Endodermal cell (in vitro differentiated cells): ENCODE measurements around the gene ACTL7B. TPM values are rescaled to one million over a fixed set of nuclear protein-coding genes. Genes with fewer than 3 reads are reported as not detected.
"Not testable (repeated sequence)": the region's sequence is repeated elsewhere in the genome, so short reads cannot be mapped to it uniquely, and the experiment has no call there.

ENCODE experiments used
- DNase-seq: peaks from one replicate; pipeline ENCODE4 v3.0.0-alpha.2; 2017
- H3K27ac ChIP-seq: 2 replicates; pipeline ENCODE4 v1.5.1; 2013; ENCODE audit warnings: mild to moderate bottlenecking, low read depth, low read length, moderate library complexity
- H3K27me3 ChIP-seq: 2 replicates; pipeline ENCODE4 v1.6.1; 2013; ENCODE audit warnings: mild to moderate bottlenecking, low read length, moderate library complexity; ENCODE audit not compliant: insufficient read depth, control insufficient read depth, poor library complexity, severe bottlenecking
- H3K36me3 ChIP-seq: 2 replicates; pipeline ENCODE4 v1.7.0; 2013; ENCODE audit warnings: mild to moderate bottlenecking, low read length, moderate library complexity; ENCODE audit not compliant: control insufficient read depth, insufficient read depth
- H3K4me1 ChIP-seq: one replicate; pipeline ENCODE4 v1.7.0; 2013; ENCODE audit warnings: low read length; ENCODE audit not compliant: control insufficient read depth, insufficient read depth
- H3K4me3 ChIP-seq: 2 replicates; pipeline ENCODE4 v1.5.1; 2013; ENCODE audit warnings: mild to moderate bottlenecking, low read length, moderate library complexity
- H3K9ac ChIP-seq: 2 replicates; pipeline ENCODE4 v1.6.1; 2013; ENCODE audit warnings: mild to moderate bottlenecking, low read length, moderate library complexity; ENCODE audit not compliant: poor library complexity, severe bottlenecking; ENCODE audit errors: extremely low read depth
- H3K9me3 ChIP-seq: 2 replicates; pipeline ENCODE4 v1.6.1; 2013; ENCODE audit warnings: mild to moderate bottlenecking, low read length, moderate library complexity; ENCODE audit not compliant: control insufficient read depth
- H3K27ac Mint-ChIP-seq: 2 replicates; pipeline ENCODE4 v1.8.0; 2020; ENCODE audit warnings: mixed read lengths
- H3K27me3 Mint-ChIP-seq: 2 replicates; pipeline ENCODE4 v1.8.0; 2021; ENCODE audit warnings: mild to moderate bottlenecking, mixed read lengths; ENCODE audit not compliant: insufficient read depth
- H3K36me3 Mint-ChIP-seq: 2 replicates; pipeline ENCODE4 v1.8.0; 2020; ENCODE audit warnings: low read depth, mixed read lengths
- H3K4me1 Mint-ChIP-seq: 2 replicates; pipeline ENCODE4 v1.8.0; 2020; ENCODE audit warnings: mixed read lengths
- H3K4me3 Mint-ChIP-seq: 2 replicates; pipeline ENCODE4 v1.8.0; 2020; ENCODE audit warnings: mild to moderate bottlenecking, moderate library complexity, mixed read lengths
- H3K9me3 Mint-ChIP-seq: 2 replicates; pipeline ENCODE4 v1.8.0; 2020; ENCODE audit warnings: mild to moderate bottlenecking, mixed read lengths
- WGBS, 2 experiments: methylation state at CpG; one replicate each; pipeline versions ENCODE4 v1.1.5 to v1.1.7; 2013; ENCODE audit warnings: missing lambda C conversion rate in 2 of 2, mixed read lengths in 1 of 2; ENCODE audit not compliant: insufficient coverage in 1 of 2, insufficient read length in 1 of 2; 5-methylcytosine and 5-hydroxymethylcytosine counted together
- total RNA-seq, 2 donors: library from RNA; stranded (reverse); fragmentation: NEBNext Ultra II Directional in 1 of 2; extraction: Animal tissue kit (Norgen Biotek cat#: 25700) in 1 of 2; gene quantifications; 2 replicates in 1 of 2; 3 replicates in 1 of 2; pipeline ENCODE4 v1.2.1, GENCODE V29; 2021
- TF ChIP-seq, protein P1 (sequence below): fragments of 200-600 bp; sonication (generic); conservative IDR thresholded peaks from 2 replicates; pipeline ENCODE4 v1.5.0; 2021; ENCODE audit warnings: antibody characterized with exemption, mild to moderate bottlenecking

Gene ACTL7B
- total RNA-seq, 2 donors from 2014 or later: not detected

DNA sequence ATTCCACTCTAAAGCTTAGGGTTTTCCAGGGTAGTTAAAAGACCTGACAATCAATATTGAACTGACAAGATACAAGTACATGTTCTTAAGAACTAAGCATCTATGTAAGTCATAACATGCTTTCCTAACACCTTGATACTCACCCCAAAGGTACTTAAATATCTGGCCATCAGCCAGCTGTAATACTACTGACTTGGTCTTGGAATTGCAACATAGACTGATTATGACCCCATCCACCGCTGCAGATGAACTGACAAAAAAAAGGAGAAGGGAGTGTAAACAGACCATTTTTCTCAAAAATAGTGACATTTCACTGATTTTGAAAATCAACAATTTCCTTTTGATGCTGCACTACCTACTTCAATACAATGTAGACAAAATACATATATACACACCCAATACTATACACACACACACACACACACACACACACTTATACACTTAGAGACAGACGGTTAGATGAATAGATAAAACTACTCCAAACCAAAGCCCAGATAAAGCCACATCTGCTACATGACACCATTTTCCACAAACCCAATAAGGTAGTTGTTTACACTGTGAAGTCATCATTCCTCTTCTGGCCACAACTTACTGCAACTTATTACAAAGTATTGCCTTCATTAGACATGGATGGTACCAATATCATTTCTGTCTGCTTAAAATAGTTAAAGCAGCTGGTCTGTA, 47.8 kb upstream of the ACTL7B start:
- H3K4me1 ChIP-seq: no peaks in the 10 kb centered on the region
- no peak overlapping the region for H3K27ac ChIP-seq
- H3K27me3 ChIP-seq: no peaks in the 10 kb centered on the region
- WGBS, 2 experiments: 90 to 98% methylated on average over 2 of the region's 2 CpGs
- DNase-seq: no peak
- Mint-ChIP-seq H3K4me1 (no peaks in the 10 kb centered on the region), H3K27me3 (no peaks in the 10 kb centered on the region), H3K4me3 (no peak overlapping the region), H3K36me3 (peaks cover 58% of the 10 kb centered on the region), H3K9me3 (no peaks in the 10 kb centered on the region), H3K27ac (no peak overlapping the region)
- TF ChIP-seq, protein P1, sequence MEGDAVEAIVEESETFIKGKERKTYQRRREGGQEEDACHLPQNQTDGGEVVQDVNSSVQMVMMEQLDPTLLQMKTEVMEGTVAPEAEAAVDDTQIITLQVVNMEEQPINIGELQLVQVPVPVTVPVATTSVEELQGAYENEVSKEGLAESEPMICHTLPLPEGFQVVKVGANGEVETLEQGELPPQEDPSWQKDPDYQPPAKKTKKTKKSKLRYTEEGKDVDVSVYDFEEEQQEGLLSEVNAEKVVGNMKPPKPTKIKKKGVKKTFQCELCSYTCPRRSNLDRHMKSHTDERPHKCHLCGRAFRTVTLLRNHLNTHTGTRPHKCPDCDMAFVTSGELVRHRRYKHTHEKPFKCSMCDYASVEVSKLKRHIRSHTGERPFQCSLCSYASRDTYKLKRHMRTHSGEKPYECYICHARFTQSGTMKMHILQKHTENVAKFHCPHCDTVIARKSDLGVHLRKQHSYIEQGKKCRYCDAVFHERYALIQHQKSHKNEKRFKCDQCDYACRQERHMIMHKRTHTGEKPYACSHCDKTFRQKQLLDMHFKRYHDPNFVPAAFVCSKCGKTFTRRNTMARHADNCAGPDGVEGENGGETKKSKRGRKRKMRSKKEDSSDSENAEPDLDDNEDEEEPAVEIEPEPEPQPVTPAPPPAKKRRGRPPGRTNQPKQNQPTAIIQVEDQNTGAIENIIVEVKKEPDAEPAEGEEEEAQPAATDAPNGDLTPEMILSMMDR: no peak
- no peak overlapping the region for H3K9ac ChIP-seq
- no peaks in the 10 kb centered on the region for H3K9me3 ChIP-seq
- peaks cover 84% of the 10 kb centered on the region for H3K36me3 ChIP-seq
- no peak overlapping the region for H3K4me3 ChIP-seq

DNA sequence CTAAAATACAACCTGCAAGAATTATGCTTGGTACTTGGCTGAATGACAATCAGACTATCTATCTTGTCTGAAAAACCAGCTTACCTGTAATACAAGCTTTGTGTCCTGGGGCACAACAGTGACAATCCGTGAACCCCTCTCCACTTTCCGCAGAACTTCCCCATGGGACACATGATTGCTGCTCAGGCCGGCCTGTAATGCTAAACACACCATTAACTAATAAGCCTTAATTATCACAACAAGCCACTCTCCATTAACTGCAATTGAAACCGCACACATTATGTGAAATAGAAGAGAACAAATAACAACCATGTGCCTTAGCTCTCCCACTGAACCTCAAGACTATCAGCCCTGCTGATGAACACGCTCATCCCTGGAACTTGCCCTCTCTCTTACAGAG, 44.4 kb upstream of the ACTL7B start:
- peaks cover 87% of the 10 kb centered on the region for H3K36me3 ChIP-seq
- WGBS, 2 experiments: 95 to 96% methylated on average over 5 of the region's 5 CpGs
- no peaks in the 10 kb centered on the region for H3K4me1 Mint-ChIP-seq

DNA sequence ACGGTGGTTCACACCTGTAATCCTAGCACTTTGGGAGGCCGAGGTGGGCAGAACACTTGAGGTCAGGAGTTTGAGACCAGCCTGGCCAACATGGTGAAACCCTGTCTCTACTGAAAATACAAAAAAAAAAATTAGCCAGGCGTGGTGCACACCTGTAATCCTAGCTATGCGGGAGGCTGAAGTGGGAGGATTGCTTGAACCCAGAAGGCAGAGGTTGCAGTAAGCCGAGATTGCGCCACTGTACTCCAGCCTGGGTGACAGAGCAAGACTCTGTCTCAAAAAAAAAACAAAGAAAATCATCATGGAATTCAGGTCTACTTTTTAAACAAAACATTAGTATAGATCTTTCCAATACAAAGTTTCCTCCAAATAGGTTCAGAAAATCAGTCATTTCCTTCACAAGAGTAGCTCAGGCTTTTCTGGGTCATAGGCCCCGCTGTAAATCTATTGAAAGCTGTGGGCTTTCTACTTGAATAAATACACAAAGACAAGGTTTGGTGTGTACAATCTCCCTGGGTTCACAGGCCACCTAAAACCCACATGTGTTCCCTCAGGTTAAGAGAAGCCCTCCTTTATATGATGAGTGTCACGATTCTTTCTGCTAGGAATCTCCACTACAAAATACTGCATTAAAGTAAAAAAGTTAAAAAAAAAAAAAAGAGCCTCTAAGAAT, 43.4 kb upstream of the ACTL7B start:
- H3K36me3 ChIP-seq: peaks cover 90% of the 10 kb centered on the region
- not testable (repeated sequence) for H3K4me3 ChIP-seq, H3K4me1 Mint-ChIP-seq, H3K9me3 ChIP-seq, H3K9me3 Mint-ChIP-seq, H3K27me3 ChIP-seq, H3K27ac Mint-ChIP-seq, H3K9ac ChIP-seq, H3K4me1 ChIP-seq, H3K27ac ChIP-seq, H3K27me3 Mint-ChIP-seq, DNase-seq, H3K4me3 Mint-ChIP-seq
- H3K36me3 Mint-ChIP-seq: peaks cover 70% of the 10 kb centered on the region
- whole genome bisulfite sequencing, 2 experiments: 94 to 96% methylated on average over 5 to 7 of the region's 8 CpGs

More for the DNA sequence above, 44.4 kb upstream of the ACTL7B start:
- no peak overlapping the region for H3K9ac ChIP-seq
- Mint-ChIP-seq H3K36me3 (peaks cover 71% of the 10 kb centered on the region), H3K27ac (no peak overlapping the region), H3K4me3 (no peak overlapping the region), H3K9me3 (no peaks in the 10 kb centered on the region), H3K27me3 (no peaks in the 10 kb centered on the region)
- TF ChIP-seq, protein P1: no peak
- no peak overlapping the region for H3K27ac ChIP-seq
- H3K27me3 ChIP-seq: no peaks in the 10 kb centered on the region
- no peak for DNase-seq
- H3K4me3 ChIP-seq: no peak overlapping the region
- no peaks in the 10 kb centered on the region for H3K4me1 ChIP-seq
- no peaks in the 10 kb centered on the region for H3K9me3 ChIP-seq
